ENCODE results near the gene SNPH.
A peak's percentile ranks its signal among the peaks of the same experiment; 100 is the strongest.

Gene SNPH

GRCh38 chr20:1299522-1299921 is 33.4 kb downstream of the SNPH start:
- H3K27me3 ChIP-seq (replicated peaks; ENCODE audit: insufficient read depth, low read length): no peaks in the 10 kb centered on the region
- DNase-seq: peak; percentile 40
- no peak overlapping the region for H2AFZ ChIP-seq (ENCODE audit: low read length)

GRCh38 chr20:1300083-1300840 is 34.2 kb downstream of the SNPH start:
- no peaks in the 10 kb centered on the region for H3F3A ChIP-seq (ENCODE audit: insufficient read depth, low read length)
- H3K36me3 ChIP-seq (replicated peaks; ENCODE audit: insufficient read depth, low read length): no peaks in the 10 kb centered on the region
- no peaks in the 10 kb centered on the region for H3K4me1 ChIP-seq (ENCODE audit: low read length)
- H2AFZ ChIP-seq (ENCODE audit: low read length): no peak overlapping the region
- H3K9ac ChIP-seq (ENCODE audit: low read length): no peak overlapping the region
- no peaks in the 10 kb centered on the region for H3K9me3 ChIP-seq (replicated peaks; ENCODE audit: insufficient read depth, low read length)
- no peak overlapping the region for H3K27ac ChIP-seq (ENCODE audit: low read length)
- no peaks in the 10 kb centered on the region for H3K79me2 ChIP-seq (ENCODE audit: low read length)
- no peak overlapping the region for H3K4me3 ChIP-seq (ENCODE audit: low read length)
- no peaks in the 10 kb centered on the region for H3K27me3 ChIP-seq (replicated peaks; ENCODE audit: insufficient read depth, low read length)
- TF ChIP-seq EZH2 (optimal IDR thresholded peaks at IDR 0.05; ENCODE audit: low read depth, low read length) (no peak), EZH2phosphoT487 (IDR thresholded peaks at IDR 0.05; ENCODE audit: low read length) (no peak)
- TF ChIP-seq, protein P1, sequence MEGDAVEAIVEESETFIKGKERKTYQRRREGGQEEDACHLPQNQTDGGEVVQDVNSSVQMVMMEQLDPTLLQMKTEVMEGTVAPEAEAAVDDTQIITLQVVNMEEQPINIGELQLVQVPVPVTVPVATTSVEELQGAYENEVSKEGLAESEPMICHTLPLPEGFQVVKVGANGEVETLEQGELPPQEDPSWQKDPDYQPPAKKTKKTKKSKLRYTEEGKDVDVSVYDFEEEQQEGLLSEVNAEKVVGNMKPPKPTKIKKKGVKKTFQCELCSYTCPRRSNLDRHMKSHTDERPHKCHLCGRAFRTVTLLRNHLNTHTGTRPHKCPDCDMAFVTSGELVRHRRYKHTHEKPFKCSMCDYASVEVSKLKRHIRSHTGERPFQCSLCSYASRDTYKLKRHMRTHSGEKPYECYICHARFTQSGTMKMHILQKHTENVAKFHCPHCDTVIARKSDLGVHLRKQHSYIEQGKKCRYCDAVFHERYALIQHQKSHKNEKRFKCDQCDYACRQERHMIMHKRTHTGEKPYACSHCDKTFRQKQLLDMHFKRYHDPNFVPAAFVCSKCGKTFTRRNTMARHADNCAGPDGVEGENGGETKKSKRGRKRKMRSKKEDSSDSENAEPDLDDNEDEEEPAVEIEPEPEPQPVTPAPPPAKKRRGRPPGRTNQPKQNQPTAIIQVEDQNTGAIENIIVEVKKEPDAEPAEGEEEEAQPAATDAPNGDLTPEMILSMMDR (IDR thresholded peaks at IDR 0.05; ENCODE audit: low read length): no peak
- no peak for DNase-seq
- H3K9me2 ChIP-seq (replicated peaks; ENCODE audit: insufficient read depth, low read length): no peaks in the 10 kb centered on the region
- no peaks in the 10 kb centered on the region for H4K20me1 ChIP-seq (ENCODE audit: insufficient read depth, low read length)
- no peak overlapping the region for H3K4me2 ChIP-seq (ENCODE audit: low read depth, low read length)

More at GRCh38 chr20:1299522-1299921, 33.4 kb downstream of the SNPH start:
- no peak overlapping the region for H3K4me3 ChIP-seq (ENCODE audit: low read length)
- no peak overlapping the region for H3K9ac ChIP-seq (ENCODE audit: low read length)
- no peak overlapping the region for H3K4me2 ChIP-seq (ENCODE audit: low read depth, low read length)
- H3F3A ChIP-seq (ENCODE audit: insufficient read depth, low read length): no peaks in the 10 kb centered on the region
- H3K4me1 ChIP-seq (ENCODE audit: low read length): no peaks in the 10 kb centered on the region
- no peaks in the 10 kb centered on the region for H3K79me2 ChIP-seq (ENCODE audit: low read length)
- H4K20me1 ChIP-seq (ENCODE audit: insufficient read depth, low read length): no peaks in the 10 kb centered on the region
- no peaks in the 10 kb centered on the region for H3K9me3 ChIP-seq (replicated peaks; ENCODE audit: insufficient read depth, low read length)
- no peak for TF ChIP-seq EZH2 (optimal IDR thresholded peaks at IDR 0.05; ENCODE audit: low read depth, low read length)
- TF ChIP-seq, protein P1 (IDR thresholded peaks at IDR 0.05; ENCODE audit: low read length): peak; percentile 46
- no peak overlapping the region for H3K27ac ChIP-seq (ENCODE audit: low read length)
- no peaks in the 10 kb centered on the region for H3K36me3 ChIP-seq (replicated peaks; ENCODE audit: insufficient read depth, low read length)
- H3K9me2 ChIP-seq (replicated peaks; ENCODE audit: insufficient read depth, low read length): no peaks in the 10 kb centered on the region

DNA sequence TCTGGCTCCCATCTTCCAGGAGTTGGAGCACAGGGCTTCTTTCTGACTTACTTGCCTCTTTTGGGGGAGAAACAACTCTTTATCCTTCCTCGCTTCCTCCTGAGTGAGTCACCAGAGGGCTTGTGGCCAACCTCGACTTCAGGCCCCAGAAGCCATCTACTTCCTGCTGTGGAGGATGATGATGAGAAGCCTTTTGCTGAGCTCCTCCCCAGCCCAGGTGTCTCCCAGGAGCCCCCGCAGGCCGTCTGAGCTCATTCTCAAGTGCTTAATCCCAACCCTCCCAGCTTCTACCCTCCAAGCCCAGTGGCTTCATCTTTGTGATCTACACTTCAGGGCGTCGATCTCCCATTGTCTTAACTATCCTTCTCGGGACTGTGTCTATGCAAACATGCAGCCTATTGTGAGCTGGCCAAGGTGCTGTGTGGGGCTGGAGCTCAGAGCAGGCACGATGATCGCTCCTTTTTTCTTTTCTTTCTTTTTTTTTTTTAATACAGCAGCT is 35.0 kb downstream of the SNPH start:
- H3K79me2 ChIP-seq (ENCODE audit: low read length): no peaks in the 10 kb centered on the region
- no peaks in the 10 kb centered on the region for H3K9me2 ChIP-seq (replicated peaks; ENCODE audit: insufficient read depth, low read length)
- H3K9me3 ChIP-seq (replicated peaks; ENCODE audit: insufficient read depth, low read length): no peaks in the 10 kb centered on the region
- H3F3A ChIP-seq (ENCODE audit: insufficient read depth, low read length): no peaks in the 10 kb centered on the region
- no peak overlapping the region for H3K27ac ChIP-seq (ENCODE audit: low read length)
- no peak overlapping the region for H3K4me3 ChIP-seq (ENCODE audit: low read length)
- DNase-seq: no peak
- H2AFZ ChIP-seq (ENCODE audit: low read length): no peak overlapping the region
- no peak overlapping the region for H3K4me2 ChIP-seq (ENCODE audit: low read depth, low read length)
- H3K9ac ChIP-seq (ENCODE audit: low read length): no peak overlapping the region
- no peaks in the 10 kb centered on the region for H3K4me1 ChIP-seq (ENCODE audit: low read length)
- no peaks in the 10 kb centered on the region for H3K36me3 ChIP-seq (replicated peaks; ENCODE audit: insufficient read depth, low read length)
- TF ChIP-seq EZH2phosphoT487 (IDR thresholded peaks at IDR 0.05; ENCODE audit: low read length): no peak
- no peaks in the 10 kb centered on the region for H3K27me3 ChIP-seq (replicated peaks; ENCODE audit: insufficient read depth, low read length)
- H4K20me1 ChIP-seq (ENCODE audit: insufficient read depth, low read length): no peaks in the 10 kb centered on the region
